ENCODE measurements around the gene SOAT2.
"Not testable (repeated sequence)": the region's sequence is repeated elsewhere in the genome, so short reads cannot be mapped to it uniquely, and the experiment has no call there.

SOAT2 gene

GRCh38 chr12:53147181-53147580, 43.9 kb downstream of the SOAT2 start:
- DNase-seq (ENCODE audit: low read depth) = no peak

GRCh38 chr12:53147653-53148052, 44.4 kb downstream of the SOAT2 start:
- no peak for DNase-seq (ENCODE audit: low read depth)

GRCh38 chr12:53151039-53151438, 47.8 kb downstream of the SOAT2 start:
- DNase-seq (ENCODE audit: low read depth) = no peak

- DNase-seq (ENCODE audit: low read depth) = no peak
These were observed 49.1 kb downstream of the SOAT2 start for GRCh38 chr12:53152390-53152789.

GRCh38 chr12:53159195-53159839, 56.0 kb downstream of the SOAT2 start:
- DNase-seq (ENCODE audit: low read depth) = peak; percentile 86

- no peak for DNase-seq (ENCODE audit: low read depth)
These were observed 56.7 kb downstream of the SOAT2 start for GRCh38 chr12:53160000-53160399.

GRCh38 chr12:53160673-53161072, 57.4 kb downstream of the SOAT2 start:
- DNase-seq (ENCODE audit: low read depth) = no peak

- DNase-seq (ENCODE audit: low read depth) = no peak
These were observed 58.0 kb downstream of the SOAT2 start for GRCh38 chr12:53161119-53161911.

GRCh38 chr12:53163008-53163407, 59.7 kb downstream of the SOAT2 start:
- DNase-seq (ENCODE audit: low read depth) = not testable (repeated sequence)

GRCh38 chr12:53166837-53167236, 63.6 kb downstream of the SOAT2 start:
- DNase-seq (ENCODE audit: low read depth) = no peak

- no peak for DNase-seq (ENCODE audit: low read depth)
These were observed 66.4 kb downstream of the SOAT2 start for GRCh38 chr12:53169644-53170043.

GRCh38 chr12:53170215-53170614, 66.9 kb downstream of the SOAT2 start:
- DNase-seq (ENCODE audit: low read depth) = no peak

GRCh38 chr12:53170876-53171724, 67.8 kb downstream of the SOAT2 start:
- no peak for DNase-seq (ENCODE audit: low read depth)

- no peak for DNase-seq (ENCODE audit: low read depth)
These were observed 68.5 kb downstream of the SOAT2 start for GRCh38 chr12:53171725-53172329.

- DNase-seq (ENCODE audit: low read depth) = no peak
These were observed 69.1 kb downstream of the SOAT2 start for GRCh38 chr12:53172352-53172751.

GRCh38 chr12:53173085-53173715, 69.9 kb downstream of the SOAT2 start:
- no peak for DNase-seq (ENCODE audit: low read depth)

All from stimulated activated CD8-positive, alpha-beta memory T cell treated with anti-CD3 and anti-CD28 coated beads, Interleukin-12 subunit alpha, Interleukin-12 subunit beta, amount 100 ng/mL, for 1 hour (primary cell).